Measurements from ENCODE around the gene HESX1. TPM values are rescaled to one million over a fixed set of nuclear protein-coding genes. Genes with fewer than 3 reads are reported as not detected.

HESX1 gene
- total and polyA plus RNA-seq, 2 of the 4 experiments (the other 2 are of a cell fraction) = 0.36 to 0.82 TPM

Other genes with a start within 250 kb of the HESX1 start
- gene SPATA12, start 139.3 kb downstream of the HESX1 start, total RNA-seq (2012; rRNA removed) = under 0.01 TPM in 1 of 2 replicates, not detected in the other
- gene SPATA12, start 139.3 kb downstream of the HESX1 start, polyA plus RNA-seq (2012; rRNA removed) = not detected in 2 replicates
- gene IL17RD, start 34.6 kb downstream of the HESX1 start, total RNA-seq (2012; rRNA removed) = 0.72 and 0.83 TPM in 2 replicates
- gene IL17RD, start 34.6 kb downstream of the HESX1 start, polyA plus RNA-seq (2012; rRNA removed) = 0.92 TPM in 2 replicates
- 42.2 and 46.2 TPM in 2 replicates for gene APPL1, start 27.8 kb upstream of the HESX1 start, total RNA-seq (2012; rRNA removed)
- gene APPL1, start 27.8 kb upstream of the HESX1 start, polyA plus RNA-seq (2012; rRNA removed) = 8.3 and 9.6 TPM in 2 replicates
- gene ASB14, start 92.7 kb upstream of the HESX1 start, total RNA-seq (2012; rRNA removed) = not detected in 2 replicates
- not detected in 2 replicates for gene ASB14, start 92.7 kb upstream of the HESX1 start, polyA plus RNA-seq (2012; rRNA removed)

Measured in IMR-90 (cell line).